ENCODE measurements around the gene ERCC4.
A peak's percentile ranks its signal among the peaks of the same experiment; 100 is the strongest.

ERCC4 gene

GRCh38 chr16:13950821-13951547 is 31.0 kb downstream of the ERCC4 start:
- no peak for DNase-seq

GRCh38 chr16:13951611-13952010 is 31.7 kb downstream of the ERCC4 start:
- DNase-seq, result no peak

GRCh38 chr16:13953501-13953900 is 33.5 kb downstream of the ERCC4 start:
- DNase-seq, result no peak

GRCh38 chr16:13956635-13957196 is 36.8 kb downstream of the ERCC4 start:
- DNase-seq, result no peak

- DNase-seq, result peak; percentile 72
These were observed 37.5 kb downstream of the ERCC4 start for GRCh38 chr16:13957197-13958078.

GRCh38 chr16:13958474-13958873 is 38.5 kb downstream of the ERCC4 start:
- DNase-seq, result no peak

- DNase-seq, result no peak
These were observed 39.7 kb downstream of the ERCC4 start for GRCh38 chr16:13959626-13960025.

- DNase-seq, result peak; percentile 11
These were observed 41.3 kb downstream of the ERCC4 start for GRCh38 chr16:13961099-13961811.

- DNase-seq, result no peak
These were observed 42.3 kb downstream of the ERCC4 start for GRCh38 chr16:13962232-13962631.

GRCh38 chr16:13968835-13969234 is 48.9 kb downstream of the ERCC4 start:
- no peak for DNase-seq

GRCh38 chr16:13969711-13970110 is 49.8 kb downstream of the ERCC4 start:
- no peak for DNase-seq

- no peak for DNase-seq
These were observed 50.9 kb downstream of the ERCC4 start for GRCh38 chr16:13970708-13971422.

- no peak for DNase-seq
These were observed 53.5 kb downstream of the ERCC4 start for GRCh38 chr16:13973321-13974023.

- no peak for DNase-seq
These were observed 57.2 kb downstream of the ERCC4 start for GRCh38 chr16:13977177-13977576.

GRCh38 chr16:13982451-13982850 is 62.5 kb downstream of the ERCC4 start:
- DNase-seq, result no peak

- DNase-seq, result no peak
These were observed 63.7 kb downstream of the ERCC4 start for GRCh38 chr16:13983625-13984024.

- no peak for DNase-seq
These were observed 64.8 kb downstream of the ERCC4 start for GRCh38 chr16:13984794-13985193.

GRCh38 chr16:13988038-13988437 is 68.1 kb downstream of the ERCC4 start:
- DNase-seq, result no peak

GRCh38 chr16:13992322-13992721 is 72.4 kb downstream of the ERCC4 start:
- DNase-seq, result no peak

GRCh38 chr16:13992976-13993375 is 73.0 kb downstream of the ERCC4 start:
- no peak for DNase-seq

GRCh38 chr16:13994239-13995106 is 74.5 kb downstream of the ERCC4 start:
- DNase-seq, result no peak
